Fibroblast of skin of scalp (primary cell): ENCODE measurements around the gene DHRS3.
A peak's percentile ranks its signal among the peaks of the same experiment; 100 is the strongest.
"Not testable (repeated sequence)": the region's sequence is repeated elsewhere in the genome, so short reads cannot be mapped to it uniquely, and the experiment has no call there.

Source experiments
- DNase-seq: peaks from one replicate; pipeline ENCODE4 v3.0.0-alpha.2; 2013

DHRS3 gene

DNA sequence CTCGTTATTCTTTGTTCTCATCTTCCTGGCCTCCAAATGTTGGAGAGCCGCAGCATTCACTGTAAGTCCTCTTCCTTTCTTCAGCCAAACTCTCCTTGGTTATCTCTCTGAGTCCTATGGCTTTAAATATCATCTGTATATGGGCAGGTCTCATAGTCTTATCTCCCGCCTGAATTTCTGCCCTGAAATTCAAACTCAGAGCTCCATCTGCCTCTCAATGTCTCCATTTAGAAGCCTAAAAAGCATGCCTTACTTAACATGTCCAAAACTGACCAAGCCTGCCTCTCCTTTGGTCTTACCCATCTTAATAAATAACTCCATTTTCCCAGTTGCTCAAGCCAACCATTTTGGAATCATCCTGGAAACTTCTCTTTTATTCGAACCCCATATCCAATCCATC lies 80.7 kb downstream of the DHRS3 start:
- DNase-seq = no peak

- no peak for DNase-seq
Observed at GRCh38 chr1:12536023-12536639, 81.9 kb downstream of the DHRS3 start.

DNA sequence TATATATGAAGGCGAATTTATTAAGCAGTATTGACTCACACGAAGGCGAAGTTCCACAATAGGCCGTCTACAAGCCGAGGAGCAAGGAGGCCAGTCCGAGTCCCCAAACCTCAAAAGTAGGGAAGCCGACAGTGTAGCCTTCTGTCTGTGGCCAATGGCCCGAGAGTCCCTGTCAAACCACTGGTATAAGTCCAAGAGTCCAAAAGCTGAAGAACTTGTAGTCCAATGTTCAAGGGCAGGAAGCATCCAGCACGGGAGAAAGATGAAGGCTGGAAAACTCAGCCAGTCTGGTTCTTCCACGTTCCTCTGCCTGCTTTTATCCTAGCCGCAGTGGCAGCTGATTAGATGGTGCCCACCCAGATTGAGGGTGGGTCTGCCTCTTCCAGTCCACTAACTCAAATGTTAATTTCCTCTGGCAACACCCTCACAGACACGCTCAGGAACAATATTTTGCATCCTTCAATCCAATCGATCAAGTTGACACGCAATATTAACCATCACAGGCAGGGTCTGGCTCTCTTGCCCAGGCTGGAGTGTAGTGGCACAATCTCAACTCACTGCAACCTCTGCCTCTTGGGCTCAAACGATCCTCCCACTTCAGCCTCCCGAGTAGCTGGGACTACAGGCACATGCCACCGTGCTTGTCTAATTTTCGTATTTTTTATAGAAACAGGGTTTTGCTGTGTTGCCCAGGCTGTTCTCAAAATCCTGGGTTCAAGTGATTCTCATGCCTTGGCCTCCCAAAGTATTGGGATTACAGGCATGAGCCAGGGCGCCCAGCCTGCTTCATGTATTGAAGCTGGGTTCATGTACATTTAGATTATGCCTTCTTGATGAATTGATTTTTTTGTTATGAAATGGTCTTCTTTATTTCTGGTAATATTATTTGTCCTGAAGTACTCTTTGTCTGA lies 85.3 kb downstream of the DHRS3 start:
- DNase-seq = no peak

GRCh38 chr1:12531179-12531499 lies 86.9 kb downstream of the DHRS3 start:
- no peak for DNase-seq

GRCh38 chr1:12530462-12531178 lies 87.4 kb downstream of the DHRS3 start:
- no peak for DNase-seq

- no peak for DNase-seq
Observed at GRCh38 chr1:12529640-12530174, 88.3 kb downstream of the DHRS3 start.

- peak; percentile 50 for DNase-seq
Observed at GRCh38 chr1:12528021-12528852, 89.8 kb downstream of the DHRS3 start.

DNA sequence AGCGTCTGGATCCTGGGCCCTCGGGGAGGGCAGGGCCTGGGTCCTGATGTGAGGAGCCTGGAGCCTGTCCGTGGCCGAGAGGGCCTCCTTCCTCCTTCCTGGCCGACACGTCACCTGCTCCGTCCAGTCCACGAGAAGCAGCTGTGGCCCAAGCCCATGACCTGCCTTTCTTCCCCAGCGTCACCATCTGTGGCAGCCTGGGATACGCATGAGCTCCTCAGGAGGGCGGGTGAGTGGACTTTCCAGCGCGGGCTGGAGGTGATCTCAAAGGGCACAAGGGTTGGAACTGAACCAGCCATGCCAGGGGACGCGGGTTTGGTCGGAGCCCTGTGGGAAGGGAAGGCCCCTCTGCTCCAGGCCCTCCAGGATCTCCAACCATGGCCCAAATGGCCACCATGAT lies 90.4 kb downstream of the DHRS3 start:
- DNase-seq = no peak

DNA sequence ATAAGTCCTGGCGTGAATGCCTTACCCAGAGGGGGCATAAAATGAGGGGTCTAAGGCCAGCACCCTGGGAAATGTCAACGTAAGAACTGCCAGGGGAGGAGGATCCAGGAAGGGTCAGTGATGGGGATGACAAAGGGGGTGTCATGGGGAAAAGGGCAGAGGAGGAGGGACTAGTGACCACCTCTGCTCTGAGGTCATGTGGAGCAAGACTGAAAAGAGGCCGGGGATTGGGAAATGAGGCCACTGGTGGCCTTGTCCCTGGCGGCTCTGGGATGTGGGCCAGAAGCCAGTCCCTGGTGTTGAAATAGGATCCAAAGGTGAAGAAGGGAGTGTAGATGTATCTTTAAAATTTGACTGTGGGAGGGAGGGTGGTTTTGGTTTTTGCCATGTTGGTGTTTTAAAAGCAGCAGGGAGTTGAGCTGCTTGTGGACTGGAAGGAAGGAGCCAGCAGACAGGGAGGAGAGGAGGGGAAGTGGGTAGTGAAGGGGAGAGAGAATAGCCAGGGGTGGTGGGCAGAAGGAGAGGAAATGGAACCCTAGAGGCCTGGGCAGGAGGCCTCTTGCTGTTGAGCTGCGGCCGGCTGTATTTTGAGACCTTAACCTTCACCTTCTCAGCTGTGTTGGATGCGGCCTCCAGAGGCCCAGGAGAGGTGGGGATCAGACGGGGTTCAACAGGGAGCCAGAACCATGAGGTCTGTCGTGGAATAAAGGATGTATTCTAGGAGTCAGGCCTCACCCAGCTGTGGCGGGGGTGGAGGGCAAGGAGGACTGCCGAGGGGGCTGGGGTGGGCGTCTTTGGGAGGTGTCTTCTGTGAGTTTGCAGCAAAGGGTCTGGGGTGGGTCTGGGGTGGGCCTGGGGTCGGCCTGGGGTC lies 92.5 kb downstream of the DHRS3 start:
- DNase-seq = no peak

- DNase-seq = no peak
Observed at GRCh38 chr1:12524266-12524665, 93.7 kb downstream of the DHRS3 start.

GRCh38 chr1:12522780-12523179 lies 95.2 kb downstream of the DHRS3 start:
- not testable (repeated sequence) for DNase-seq

GRCh38 chr1:12521096-12521495 lies 96.9 kb downstream of the DHRS3 start:
- DNase-seq = no peak

DNA sequence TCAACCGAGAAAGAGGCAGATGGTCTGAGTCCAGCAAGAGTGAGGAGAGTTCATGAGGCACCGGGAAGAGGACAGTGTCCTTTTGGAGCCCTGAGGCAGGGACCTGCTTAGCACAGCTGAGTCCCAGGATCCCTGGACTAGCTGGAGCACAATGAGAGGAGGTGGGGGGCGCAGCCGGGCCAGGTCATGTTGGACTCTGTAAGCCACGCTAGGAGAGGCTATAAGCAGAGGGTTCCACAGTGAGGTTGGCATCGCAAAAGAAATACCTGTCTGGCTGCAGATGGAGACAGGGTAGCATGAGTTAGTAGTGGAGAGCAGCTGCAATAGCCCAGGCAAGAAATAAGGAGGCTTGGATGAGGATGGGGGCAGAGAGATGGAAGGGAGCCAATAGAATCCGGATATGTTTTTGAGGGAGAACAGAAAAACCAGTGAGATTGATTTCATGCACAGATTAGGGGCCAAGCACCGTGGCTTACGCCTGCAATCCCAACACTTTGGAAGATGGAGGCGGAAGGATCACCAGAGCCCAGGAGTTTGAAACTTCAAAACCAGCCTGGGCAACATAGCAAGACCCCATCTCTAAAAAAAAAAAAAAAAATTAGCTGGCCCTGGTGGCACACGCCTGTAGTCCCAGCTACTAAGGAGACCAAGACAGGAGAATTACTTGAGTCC lies 98.2 kb downstream of the DHRS3 start:
- no peak for DNase-seq

GRCh38 chr1:12518931-12519692 lies 98.9 kb downstream of the DHRS3 start:
- peak; percentile 40 for DNase-seq
